HG02870 (cell line): ENCODE measurements around the gene CLEC11A.
A peak's percentile ranks its signal among the peaks of the same experiment; 100 is the strongest.
"Not testable (repeated sequence)": the region's sequence is repeated elsewhere in the genome, so short reads cannot be mapped to it uniquely, and the experiment has no call there.

Experiments
- ATAC-seq: cut with Tn5 transposase; IDR thresholded peaks from one replicate; pipeline ENCODE4 v1.9.1; 2021; ENCODE audit warnings: mild to moderate bottlenecking, moderate library complexity; ENCODE audit not compliant: unreplicated experiment

The CLEC11A gene

DNA sequence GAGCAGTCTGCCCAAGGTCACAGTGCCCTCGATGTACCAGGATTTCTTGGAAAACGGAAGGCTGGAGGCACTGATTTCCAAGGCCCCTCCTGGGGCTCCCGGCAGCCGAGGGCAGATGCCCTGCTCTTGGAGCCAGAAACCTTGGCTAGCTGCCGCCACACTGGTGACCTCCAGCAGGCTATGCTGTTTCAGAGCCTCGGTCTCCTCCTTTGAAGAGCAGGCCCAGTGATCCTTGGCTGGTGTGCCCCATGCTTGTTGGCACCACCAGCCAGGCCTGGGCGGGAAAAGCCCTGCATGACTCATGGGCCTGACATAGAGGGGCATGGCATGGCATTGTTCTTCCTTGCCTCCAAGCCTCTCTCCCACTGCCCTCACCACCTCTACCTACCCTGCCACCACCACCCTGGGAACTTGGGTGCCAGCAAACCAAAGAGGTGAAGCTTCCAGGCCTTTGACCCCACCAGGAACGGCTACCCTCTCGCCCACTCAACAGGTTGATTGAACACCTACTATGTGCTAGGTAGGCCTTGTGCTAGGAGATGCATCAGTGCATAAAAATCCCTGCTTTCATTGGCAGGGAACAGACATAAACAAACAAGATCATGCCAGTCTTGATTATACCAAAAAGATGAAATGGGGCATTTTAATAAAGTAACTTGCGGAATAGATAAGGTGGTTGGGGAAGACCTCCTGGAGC, 1.6 kb upstream of the CLEC11A start:
- no peak for ATAC-seq

DNA sequence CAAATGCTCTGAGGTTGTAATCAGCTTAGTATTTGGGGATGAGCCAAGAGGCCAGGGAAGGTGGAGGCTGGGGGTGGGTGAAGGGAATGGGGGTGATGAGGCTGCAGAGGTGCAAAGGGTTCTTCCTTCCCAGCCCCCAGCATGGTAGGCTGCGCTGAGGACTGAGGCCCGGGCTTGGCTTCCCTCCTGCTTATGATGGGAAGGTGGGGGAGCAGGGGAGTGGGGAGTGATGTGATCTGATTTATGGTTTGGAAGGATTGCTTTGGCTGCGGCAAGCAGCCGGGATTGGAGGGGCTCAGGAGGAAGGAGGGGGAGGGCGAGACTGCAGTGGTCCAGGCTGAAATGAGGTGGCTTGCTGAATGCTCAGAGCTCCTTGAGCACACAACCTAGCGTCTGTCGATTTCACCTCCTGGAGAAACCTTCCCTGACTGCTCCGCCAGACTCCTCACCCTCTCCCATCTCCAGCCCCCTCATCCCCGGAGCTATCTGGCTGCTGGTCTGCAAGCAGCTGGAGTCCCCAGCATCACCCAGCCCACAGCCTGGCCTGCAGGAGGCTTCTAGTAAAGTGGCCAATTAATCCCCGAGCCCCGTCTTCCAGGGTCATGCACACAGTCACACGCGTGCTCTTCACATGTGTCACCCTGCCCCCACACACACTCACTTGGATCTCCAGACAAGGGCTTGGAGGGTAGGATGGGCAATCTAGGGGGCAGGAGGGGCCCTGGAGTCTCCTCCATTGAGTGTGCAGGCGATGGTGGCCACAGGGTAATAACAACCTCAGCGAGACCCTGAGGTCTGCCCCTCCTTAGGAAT, 757 bp upstream of the CLEC11A start:
- no peak for ATAC-seq

GRCh38 chr19:50723735-50724521, 764 bp downstream of the CLEC11A start:
- ATAC-seq, result no peak

DNA sequence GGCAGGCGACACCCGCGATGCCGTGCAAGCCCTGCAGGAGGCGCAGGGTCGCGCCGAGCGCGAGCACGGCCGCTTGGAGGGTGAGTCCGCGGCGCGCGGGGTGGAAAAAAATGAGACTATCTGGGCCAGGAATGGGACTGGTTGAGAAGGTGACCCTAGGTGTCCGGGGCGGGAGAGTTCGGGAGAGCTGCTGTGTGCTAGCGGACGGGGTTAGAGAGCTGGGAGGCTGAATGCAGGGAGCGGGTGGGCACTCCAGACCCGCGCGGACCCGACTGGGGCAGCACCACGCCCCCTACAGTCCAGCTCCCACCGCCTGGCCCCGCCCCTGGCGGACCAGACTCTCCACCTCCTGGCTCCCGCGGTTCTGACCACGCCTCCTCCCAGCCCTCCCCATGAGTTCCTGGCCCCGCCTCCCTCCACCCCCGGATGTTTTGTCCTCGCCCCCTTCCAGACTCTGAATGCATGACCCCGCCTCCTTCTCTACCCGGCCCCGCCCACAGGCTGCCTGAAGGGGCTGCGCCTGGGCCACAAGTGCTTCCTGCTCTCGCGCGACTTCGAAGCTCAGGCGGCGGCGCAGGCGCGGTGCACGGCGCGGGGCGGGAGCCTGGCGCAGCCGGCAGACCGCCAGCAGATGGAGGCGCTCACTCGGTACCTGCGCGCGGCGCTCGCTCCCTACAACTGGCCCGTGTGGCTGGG, 1.5 kb downstream of the CLEC11A start:
- peak; percentile 77 for ATAC-seq

GRCh38 chr19:50725218-50725910, 2.2 kb downstream of the CLEC11A start:
- no peak for ATAC-seq

DNA sequence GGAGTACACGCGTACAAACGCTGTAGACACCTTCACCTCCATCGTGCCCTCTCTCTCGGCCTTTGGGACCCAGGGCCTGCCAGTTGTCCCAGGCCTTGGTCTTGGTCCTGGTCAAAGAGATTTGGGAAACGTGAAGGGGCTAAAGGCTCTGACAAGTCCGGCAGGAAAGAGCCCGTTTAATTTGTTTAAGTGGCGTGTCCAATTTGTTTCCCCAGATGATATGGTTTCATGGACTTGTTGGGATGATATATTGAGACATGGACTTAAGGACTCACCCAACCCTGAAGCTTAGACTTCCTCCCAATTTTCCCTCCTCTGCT, 2.7 kb downstream of the CLEC11A start:
- no peak for ATAC-seq

GRCh38 chr19:50728084-50728737, 5.0 kb downstream of the CLEC11A start:
- ATAC-seq, result no peak

- ATAC-seq, result no peak
Measured at GRCh38 chr19:50729894-50730293, 6.7 kb downstream of the CLEC11A start.

- no peak for ATAC-seq
Measured at GRCh38 chr19:50735869-50736268, 12.7 kb downstream of the CLEC11A start.

DNA sequence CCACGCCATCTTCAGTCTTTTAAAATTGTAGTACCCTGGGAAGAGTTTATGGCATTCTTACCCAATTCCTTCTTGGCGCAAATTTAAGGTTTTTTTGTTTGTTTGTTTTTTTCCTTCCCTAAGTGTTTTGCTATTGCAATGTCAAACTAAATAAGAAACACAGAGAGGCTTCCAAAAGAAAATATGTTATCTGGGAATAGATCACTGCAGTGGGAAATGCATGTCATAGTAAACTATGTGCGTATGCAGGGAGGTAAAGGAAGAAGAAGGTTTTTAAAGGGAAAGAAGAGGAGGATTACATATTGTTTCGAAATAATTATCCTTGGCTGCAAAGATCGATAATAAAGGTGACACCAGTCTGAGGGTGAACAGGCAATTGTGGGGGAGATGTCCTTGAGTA, 13.2 kb downstream of the CLEC11A start:
- no peak for ATAC-seq

GRCh38 chr19:50739132-50739913, 16.2 kb downstream of the CLEC11A start:
- no peak for ATAC-seq

- no peak for ATAC-seq
Measured at GRCh38 chr19:50739914-50740426, 16.8 kb downstream of the CLEC11A start.

GRCh38 chr19:50741179-50741933, 18.2 kb downstream of the CLEC11A start:
- ATAC-seq, result no peak

DNA sequence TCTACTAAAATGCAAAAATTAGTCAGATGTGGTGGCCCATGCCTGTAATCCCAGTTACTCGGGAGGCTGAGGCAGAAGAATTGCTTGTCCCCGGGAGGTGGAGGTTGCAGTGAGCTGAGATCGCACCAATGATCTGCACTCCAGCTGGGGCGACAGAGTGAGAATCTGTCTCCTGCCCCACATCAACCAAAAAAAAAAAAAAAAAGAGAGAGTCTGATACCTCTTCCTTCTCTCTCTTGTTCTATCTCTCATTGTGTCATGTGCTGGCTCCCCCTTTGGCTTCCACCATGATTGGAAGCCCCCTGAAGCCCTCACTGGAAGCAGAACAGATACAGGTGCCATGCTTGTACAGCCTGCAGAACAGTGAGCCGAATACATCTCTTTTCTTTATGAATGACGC, 20.4 kb downstream of the CLEC11A start:
- no peak for ATAC-seq

DNA sequence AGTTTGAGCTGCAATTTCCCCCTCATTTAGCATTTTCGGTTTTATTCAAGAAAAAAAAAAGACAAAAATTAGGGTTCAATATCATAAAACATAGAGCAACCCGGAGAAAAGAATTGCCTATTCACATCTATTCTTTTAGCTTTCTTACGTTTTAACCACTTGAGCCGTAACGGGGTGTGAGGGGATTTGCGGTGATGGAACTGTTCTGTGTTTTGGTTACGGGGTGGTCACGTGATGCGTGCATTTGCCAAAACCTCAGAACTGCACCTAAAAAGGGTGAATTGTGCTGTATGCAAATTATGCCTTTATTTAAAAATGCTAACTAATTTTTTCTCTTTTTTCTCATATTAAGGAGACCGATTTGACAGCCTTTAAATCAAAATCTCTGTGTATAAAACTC, 22.1 kb downstream of the CLEC11A start:
- no peak for ATAC-seq

- ATAC-seq, result not testable (repeated sequence)
Measured at GRCh38 chr19:50747141-50747540, 24.0 kb downstream of the CLEC11A start.

- ATAC-seq, result no peak
Measured at GRCh38 chr19:50749490-50749889, 26.3 kb downstream of the CLEC11A start.

GRCh38 chr19:50750010-50750409, 26.8 kb downstream of the CLEC11A start:
- no peak for ATAC-seq
